GM18499 (cell line): ENCODE results near the gene CEP85L.

ENCODE experiments used
- ATAC-seq: cut with Tn5 transposase; IDR thresholded peaks from one replicate; pipeline ENCODE4 v1.9.1; 2021; ENCODE audit warnings: moderate number of reproducible peaks; ENCODE audit not compliant: insufficient read depth, unreplicated experiment

CEP85L gene

DNA sequence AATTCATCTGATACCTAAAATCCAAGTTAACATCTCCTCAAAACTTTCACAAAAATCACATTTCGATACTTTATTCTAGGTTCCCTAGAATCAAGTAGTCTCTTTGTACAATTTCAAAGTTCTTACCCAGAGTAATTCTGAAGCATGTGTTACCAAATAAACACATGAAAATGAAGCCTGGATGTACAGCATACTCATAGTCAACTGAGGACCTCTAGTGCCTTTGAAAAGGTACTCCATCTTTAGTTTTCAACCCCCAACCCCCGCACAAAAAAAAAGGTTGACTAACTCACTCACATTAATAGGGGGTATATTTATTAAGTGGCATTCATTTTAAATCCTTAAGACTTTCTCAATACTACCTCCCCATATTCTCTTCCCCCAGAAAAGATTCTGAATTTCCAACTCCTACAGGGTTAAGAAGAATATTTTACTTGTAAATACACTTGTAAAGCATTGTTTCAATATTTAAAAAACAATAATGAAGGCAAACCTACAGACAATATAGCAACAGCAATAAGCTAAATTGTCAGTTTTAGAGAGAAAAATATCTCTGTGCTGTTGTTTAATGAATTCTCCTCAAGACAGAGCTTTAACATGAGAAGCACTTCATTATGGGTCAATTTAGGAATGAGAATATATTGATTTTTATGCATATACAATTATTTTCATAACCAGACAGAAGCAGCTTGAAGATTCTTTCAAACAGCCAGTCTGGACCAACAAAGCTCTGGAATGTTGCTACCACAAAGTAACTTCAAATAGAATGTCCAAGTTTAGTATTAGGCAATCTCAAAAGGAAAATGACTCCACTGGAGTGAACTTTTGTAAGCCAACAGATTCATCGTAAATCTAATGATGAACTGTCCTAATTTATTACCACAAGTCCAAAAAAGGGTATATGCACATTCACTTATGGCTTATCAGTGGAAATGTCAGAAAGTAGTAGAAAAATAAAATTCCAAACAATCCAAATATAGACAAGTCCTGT lies 100.0 kb downstream of the CEP85L start:
- ATAC-seq, result peak; percentile 73

DNA sequence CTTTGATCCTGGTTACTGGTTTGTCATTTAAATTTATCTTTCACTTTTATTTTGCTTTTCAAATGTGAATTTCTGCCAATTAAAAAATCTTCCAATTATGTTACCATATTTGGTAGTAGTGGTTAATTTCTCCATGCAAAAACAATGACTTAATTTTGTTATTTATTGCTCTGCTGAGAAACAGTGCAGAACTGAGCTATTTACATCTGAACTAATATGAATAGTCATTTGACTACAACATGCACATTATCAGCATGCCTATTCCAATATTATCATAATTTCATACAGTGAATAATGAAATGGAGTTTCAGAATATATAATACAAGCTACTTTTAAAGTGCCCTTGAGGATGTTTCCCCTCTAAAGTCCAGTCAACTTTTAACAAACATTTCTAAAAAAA lies 102.8 kb downstream of the CEP85L start:
- ATAC-seq, result no peak

DNA sequence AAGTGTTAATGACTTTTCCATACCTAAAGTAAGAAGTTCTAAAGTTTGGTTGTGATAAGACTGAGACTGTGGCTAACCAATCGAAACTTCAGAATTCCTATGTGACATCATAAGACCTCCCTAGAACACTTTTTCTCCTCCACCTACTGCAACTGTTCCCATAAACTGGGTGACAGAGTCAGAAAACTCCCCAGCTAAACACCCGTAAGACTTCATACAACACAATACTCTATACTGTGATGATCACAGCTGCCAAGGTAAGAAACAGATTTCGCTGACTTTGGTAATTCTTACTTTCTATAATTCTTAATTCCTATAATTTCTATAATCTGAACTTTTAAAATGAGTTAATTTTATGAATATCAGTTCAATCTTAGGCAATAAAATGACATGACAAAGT lies 103.3 kb downstream of the CEP85L start, which contains the start of gene PLN:
TSS of gene PLN (plus strand) at position 161 of the 400 bp plus-strand sequence. CDS start 10,626 bp downstream, outside the sequence.
- ATAC-seq, result no peak

DNA sequence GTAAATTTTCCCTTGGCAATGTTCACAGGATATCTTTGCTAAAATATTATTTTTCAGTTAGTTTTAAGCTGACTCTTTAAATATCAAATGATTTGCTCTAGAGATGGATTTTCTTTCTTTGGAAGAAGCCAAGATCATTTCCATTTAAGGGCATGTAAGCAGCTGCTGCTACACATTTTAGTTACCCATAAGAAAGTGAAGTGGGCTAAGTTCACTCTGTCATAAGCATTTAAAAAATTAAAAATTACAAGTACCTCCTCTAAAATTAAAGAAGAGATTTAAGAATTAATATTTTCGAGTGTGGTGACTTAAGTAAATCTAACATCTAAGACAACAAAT lies 104.5 kb downstream of the CEP85L start:
- no peak for ATAC-seq

DNA sequence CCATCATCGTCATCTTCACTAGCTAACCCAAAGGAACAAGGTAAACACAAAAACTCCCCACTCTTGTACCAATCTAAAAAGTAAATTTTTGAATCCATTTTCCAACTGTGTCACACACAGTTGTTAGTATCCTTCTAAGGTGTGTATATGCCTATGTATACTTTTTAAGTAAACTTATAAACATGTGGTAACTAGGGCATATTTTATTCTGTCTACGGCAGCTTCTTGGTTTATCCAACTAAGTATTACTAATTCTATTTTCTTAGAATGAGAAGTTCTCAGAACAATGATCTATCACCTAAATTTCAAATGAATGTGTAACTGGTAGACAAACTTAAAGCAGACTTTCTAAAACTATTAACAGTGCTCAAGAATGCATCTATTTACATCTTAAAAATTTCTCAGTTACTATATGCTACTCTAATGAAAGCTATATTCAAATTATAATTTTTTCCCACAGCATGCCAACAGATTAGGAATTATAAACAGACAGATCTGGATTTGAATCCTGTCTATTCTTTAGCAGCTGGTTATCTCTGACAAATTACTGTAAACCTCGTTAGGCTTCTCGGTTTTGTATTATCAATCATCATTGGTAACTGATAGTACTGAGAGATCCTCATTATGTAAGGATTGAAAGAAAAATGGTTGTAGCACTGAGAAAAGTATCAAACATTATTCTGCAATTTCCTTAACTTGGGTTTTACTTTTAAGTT lies 105.1 kb downstream of the CEP85L start:
- ATAC-seq, result no peak

DNA sequence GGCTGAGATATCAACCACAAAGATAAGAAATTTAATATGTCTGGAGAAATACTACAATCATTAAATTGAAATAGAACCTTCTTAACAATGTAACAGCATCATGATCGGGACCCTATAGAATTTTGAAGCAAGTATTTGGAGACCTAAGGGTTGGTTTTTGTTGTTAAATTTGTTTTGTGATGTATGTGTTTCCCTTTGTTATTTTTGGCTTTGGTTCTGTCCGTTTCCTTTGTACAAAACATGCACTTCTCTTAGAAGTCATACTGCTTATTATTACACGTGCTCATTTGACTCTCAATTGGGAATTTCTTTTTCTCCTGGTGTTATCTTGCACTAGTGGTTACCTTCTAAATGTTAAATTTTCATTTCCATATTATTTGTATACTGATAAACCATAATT lies 107.3 kb downstream of the CEP85L start:
- no peak for ATAC-seq

DNA sequence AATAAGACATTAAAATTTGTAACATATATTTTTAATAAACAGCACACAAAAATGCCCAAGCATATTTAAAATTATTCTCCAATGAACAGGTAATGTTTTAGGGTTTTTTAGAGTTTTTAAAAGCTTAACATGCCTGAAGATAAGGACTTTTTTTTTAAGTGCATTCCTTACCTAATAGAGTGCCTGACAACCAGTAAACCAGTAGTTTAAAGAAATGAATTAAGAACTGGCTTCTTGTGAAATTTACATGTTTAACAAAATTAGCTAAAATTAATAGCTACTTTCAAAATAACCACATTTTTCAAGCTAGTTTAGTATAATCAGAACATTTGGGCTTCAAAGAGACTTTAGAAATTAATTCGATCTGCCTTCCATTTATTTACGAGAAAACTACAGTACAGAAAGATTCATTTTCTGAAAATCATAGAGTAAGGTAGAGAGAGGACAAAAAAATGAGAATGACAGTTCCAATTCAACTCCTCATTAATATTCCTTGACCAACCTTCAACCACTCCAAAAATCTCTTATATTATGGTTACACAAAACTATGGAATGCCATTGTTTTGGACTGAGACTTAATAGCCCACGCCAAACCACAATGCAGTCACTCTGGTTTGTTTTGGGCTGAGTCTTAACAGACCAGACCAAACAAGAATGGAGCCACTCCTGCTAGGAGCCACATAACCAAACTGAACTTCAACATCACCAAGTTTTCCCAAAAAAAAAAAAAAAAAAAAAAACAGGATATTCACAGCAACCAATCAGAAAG lies 109.0 kb downstream of the CEP85L start:
- no peak for ATAC-seq

DNA sequence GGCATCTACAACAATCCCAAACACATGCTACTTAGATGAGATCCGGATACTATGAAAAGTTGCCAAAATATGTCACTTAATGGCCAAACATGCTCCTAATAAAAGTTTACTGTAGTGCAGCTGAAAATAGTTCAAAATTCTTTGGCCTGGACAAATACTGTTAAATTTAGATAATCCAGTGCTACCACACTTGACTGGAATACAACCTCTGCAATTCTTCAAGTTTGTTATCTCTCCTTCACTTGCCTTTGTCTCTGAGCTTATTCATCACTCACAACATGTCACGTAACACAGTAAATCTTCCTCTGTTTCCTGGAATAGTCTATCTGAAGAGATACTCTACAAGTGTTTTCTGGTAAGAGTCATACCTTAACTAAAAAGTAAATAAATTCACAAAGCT lies 113.8 kb downstream of the CEP85L start:
- no peak for ATAC-seq

DNA sequence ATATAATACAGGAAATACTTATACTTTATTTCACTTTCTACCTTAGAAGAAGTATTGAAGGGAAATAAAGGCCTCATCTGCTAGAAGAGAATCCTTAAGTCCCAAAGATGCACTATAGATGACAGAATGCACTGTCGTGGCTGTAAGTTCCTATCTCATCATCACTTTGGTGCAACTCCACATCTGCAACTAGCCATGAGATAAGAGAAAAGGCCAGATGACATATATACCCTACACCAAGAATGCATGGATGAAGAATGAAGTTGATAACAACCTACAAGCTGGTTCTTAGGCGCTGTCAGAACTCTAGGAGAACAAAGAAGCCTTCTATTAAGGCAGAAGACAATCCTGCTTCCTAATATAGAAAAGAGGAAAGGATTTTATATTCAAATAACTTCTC lies 114.9 kb downstream of the CEP85L start:
- no peak for ATAC-seq

DNA sequence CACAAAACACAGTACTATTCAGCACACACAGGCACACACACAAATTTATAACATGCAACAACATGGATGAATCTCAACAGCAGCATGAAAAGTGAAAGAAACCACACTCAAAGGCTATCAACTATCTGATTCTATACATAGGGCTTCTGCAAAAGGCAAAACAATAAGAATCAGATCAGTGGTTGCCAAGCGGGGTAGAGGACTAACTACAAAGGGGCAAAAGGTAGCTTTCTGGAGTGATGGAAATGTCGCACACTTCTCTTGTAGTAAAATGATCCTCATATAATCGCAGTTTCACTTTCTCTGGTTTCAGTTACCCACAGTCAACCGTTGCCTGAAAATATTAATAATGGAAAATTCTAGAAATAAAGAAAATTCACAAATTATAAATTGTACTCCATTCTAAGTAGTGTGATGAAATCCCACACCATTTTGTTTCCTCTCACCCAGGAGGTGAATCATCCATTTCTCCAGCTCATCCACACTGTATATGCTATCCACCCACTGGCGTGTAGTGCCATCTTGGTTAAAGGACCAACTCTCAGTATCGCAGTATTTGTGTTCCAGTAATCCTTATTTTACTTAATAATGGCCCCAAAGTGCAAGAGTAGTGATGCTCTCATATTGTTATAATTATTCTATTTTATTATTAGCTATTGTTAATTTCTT lies 116.1 kb downstream of the CEP85L start:
- ATAC-seq, result no peak

DNA sequence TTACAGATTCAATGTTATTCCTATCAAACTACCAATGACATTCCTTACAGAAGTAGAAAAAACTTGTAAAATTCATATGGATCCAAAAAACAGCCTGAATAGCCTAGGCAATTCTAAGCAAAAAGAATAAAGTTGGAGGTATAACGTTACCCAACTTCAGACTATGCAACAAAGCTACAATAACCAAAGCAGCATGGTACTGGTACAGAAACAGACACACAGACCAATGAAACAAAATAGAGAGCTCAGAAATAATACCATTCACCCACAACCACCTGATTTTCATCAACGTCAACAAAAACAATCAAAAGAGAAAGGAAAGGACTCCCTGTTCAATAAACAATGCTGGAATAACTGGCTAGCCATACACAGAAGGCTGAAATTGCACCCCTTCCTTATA lies 120.4 kb downstream of the CEP85L start:
- no peak for ATAC-seq

DNA sequence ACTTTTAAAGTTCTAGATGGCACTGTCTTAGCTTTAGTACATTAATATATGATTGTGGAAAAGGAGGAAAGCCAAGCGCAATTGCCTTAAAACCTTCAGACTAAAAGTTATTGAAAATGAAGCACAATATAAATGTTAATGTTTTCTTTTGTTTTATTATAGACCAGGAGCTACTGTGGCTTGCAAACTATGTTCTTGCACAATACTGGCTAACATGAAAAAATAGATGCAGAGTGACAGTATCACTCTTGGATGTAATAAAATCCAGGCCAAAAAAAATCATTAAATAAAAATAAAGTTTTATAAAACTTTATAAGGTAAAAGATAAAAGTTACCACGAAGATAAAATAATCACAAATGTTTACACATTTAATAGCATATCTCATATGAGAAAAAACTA lies 121.6 kb downstream of the CEP85L start:
- no peak for ATAC-seq

DNA sequence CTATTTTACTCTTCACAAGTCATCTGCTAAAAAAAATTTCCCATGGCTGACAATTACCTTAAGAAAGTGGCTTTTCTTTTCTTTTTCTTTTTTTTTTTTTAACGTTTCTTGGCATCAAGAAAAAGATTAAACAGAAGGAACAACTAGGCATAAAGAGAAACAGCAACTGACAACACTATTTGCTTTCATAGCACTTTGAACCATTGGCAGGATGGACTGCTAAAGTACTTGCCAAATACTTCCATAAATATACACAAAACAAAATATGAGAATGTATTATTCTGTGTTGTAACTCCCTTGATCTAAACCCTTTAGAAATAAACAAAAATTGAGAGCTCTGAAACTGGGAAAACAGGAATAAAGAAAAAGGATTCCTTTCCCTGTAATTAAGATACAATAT lies 123.3 kb downstream of the CEP85L start:
- no peak for ATAC-seq

DNA sequence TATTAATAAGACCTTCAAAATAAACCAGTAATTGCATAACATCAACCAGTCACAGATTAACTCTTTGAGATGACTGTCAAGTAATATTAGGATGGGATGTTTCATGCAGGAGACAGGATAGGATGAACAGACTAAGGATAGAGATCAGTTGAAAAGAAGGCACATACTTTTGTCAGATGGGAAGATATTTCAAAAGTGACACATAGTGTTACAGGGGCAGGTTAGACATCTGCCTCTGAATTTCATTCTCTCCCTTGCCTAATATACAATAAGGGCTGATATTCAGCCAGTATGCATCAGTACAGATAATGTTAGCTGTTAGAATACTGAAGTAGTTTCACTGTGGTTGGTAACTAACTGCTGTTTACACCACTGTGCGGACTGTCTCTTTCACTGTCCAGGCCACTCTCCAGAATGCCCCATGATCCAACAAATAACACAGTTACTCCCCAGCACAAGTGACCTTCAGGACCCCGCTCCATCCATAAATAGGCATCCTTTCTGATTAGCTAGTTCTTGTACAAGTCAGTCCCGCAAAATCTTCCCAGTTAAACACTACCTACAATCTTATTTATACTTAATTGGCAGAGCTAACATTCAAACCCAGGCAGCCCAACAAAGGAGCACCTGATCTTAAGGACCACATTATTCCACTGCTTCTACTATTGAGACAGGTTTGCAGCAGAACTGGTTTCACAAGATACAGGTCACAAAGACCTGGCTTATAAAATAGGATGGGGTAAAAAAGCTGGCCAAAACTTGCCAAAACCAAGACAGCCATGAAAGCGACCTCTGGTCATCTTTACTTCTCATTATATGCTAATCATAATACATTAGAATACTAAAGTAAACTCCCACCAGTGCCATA lies 125.2 kb downstream of the CEP85L start:
- ATAC-seq, result no peak

DNA sequence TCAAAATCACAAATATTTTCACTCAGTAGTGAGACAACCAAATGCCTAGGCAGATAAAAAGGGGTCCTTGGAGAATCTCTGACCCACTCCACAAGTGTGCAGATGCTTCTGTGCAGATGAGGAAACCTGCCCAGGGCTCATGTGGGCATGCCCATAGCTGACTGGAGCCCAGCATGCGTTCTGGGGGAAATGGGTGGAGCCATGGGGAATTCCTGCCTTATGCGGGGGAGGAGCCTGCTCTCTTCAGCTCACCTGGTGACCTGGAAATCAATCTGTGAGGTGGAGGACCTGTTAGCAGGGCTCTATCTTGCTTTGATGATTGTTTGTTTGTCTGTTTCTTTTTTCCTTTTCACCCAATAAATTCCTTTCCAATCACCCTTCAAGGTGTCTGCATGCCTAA lies 126.7 kb downstream of the CEP85L start:
- no peak for ATAC-seq

DNA sequence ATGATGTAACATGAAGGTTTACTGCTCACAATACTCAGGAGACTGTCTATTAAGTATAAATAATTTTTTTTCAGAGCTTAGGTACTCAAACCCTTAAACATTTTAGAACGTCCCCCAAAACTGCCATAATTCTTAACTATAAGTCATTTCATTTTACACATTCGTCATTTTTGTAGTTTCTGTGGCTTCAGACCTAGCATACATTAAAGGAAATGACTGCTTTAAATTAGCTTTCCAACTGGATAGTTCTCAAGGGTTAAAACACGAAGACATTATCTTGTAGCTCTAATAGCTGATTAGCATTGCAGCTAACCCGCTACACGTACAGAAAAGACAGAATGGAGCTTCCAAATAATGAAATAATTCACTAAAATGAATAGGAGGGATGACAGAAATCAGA lies 128.2 kb downstream of the CEP85L start:
- peak; percentile 60 for ATAC-seq

DNA sequence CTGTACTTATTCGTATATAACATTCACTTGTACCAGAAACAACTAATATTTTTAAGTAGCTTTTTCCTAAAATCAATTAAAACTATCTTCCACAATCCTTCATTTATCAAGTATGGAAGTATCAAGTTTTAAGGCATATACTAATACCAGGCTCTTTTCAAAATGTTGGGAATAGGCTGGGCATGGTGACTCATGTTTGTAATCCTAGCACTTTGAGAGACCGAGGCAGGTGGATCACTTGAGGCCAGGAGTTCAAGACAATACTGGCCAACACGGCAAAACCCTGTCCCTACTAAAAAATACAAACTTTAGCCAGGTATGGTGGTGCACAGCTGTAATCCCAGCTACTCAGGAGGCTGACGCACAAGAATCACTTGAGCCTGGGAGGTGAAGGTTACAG lies 129.0 kb downstream of the CEP85L start:
- ATAC-seq, result no peak

DNA sequence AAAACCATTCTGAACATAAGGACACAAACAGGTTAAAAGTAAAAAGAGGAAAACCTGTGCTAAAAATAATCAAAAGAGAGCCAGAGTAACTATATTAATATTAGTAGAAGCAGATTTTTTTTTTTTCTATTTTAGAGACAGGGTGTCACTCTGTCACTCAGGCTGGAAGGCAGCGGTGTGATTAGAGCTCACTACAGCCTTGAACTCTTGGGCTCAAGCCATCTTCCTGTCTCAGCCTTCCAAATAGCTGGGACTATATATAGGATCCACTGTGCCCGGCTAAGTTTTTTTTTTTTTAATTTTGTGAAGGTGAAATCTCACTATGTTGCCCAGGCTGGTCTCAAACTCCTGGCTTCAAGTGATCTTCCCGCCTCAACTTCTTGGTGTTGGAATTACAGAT lies 136.7 kb downstream of the CEP85L start:
- no peak for ATAC-seq

DNA sequence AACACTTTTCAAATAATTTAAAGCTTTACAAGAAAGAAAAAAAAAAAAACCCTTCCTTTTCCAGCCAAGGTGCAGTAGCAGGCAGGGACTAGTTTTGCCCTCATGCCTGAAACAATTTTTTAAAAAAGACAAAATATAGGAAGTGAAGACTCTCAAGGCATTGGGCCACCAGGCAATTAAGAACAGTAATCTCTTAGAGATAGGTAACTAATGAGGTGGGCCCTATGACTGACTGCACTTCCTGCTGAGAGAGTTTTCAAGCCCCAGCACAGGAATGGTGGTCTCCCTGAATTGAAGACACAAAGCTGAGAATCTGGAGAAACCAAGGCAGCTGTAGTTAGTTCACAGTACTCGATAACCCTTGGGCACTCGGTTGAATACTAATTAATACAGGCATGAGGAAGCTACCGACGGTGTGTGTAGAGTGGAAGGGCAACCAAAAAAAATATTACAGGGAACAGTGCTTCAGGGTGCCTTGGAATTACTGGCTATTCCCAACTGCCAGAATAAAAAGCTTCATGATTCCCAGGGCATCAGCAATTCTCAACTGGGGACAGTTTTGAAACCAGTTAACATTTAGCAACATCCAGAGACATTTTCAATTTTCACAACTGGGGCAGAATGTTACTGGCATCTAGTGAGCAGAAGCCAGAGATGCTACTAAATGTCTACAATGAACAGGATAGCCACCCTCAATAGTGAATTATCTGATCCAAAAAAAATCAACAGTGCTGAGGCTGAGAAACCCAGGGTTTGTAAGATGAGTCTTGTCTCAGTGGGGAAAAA lies 139.3 kb downstream of the CEP85L start:
- no peak for ATAC-seq
